GM19397 (cell line): ENCODE measurements around the gene DEGS2.

Experiments
- ATAC-seq: cut with Tn5 transposase; IDR thresholded peaks from one replicate; pipeline ENCODE4 v1.9.1; 2021; ENCODE audit warnings: mild to moderate bottlenecking, moderate library complexity; ENCODE audit not compliant: unreplicated experiment

Gene DEGS2

DNA sequence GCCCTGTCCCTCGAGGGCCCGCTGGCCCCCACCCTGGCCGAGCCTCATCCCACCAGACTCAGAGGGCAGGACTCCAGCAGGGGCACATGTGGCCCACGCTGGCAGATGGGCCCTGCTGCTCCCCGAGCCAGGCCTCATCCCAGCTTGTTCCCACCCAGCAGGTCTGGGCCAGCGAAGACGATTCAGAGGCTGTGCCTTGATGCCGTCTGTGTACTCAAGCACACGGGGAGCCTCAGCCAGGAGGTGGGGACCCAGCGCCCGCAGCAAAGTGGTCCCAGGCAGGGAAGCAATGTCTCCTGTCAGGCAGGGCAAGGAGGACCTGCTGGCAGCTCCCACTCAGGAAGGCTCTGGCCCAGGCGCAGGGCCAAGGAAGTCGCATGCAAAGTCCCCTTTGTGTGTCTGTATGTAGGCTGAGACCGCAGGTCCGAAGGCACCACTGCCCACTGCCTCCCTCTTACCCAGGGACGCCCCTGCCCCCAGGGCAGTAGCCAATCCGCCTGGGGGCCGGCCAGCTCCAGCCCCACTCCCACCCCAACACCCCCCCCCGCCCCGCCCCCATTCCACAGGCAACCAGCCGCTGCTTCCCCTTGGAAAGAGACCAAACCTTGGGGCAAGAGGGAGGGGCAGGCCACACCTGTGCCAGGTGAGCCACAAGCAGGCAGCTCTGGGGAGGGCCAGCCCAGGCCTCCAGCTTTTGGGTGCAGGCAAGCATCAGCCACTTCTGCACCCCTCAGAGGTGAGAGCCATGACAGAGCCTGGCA, 9.4 kb downstream of the DEGS2 start:
- no peak for ATAC-seq

DNA sequence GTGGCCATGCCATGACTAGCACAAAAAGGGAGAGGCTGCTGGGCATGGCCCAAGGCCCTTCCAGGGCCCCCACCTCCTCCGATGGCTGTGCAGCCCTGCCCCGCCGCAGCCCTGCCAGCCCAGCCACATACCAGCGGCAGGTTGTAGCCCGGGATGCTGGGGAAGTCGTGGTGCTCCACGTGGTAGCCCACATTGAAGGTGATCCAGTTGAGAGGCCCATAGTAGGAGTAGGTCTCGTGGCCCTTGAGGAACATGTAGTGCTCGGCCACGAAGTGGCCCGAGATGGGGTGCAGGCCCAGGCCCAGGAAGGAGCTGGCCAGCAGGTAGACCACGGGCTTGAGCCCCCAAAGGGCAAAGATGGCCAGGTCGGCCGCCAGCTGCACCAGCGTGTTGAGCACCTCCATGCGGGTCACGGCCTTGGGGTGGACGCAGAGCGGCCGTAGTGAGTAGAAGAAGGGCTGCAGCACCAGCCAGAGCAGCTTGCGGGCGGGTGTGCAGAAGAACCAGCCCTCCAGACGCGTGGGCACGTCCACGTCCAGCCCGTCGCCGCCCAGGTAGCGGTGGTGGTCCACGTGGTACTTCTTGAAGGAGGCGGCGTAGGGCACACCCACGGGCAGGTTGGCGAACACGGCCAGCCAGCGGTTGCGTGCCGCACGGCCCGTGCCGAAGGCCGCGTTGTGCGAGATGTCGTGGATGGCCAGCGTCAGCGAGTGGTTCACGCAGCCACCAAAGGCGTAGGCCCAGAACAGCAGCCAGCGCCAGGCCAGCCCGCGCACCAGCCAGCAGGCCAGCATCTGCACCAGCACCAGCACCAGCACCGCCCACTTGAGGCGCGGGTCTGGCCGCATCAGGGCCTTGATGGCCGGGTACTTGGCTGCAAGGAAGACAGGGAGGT, 10.4 kb downstream of the DEGS2 start:
- no peak for ATAC-seq

- no peak for ATAC-seq
Measured at GRCh38 chr14:100147691-100148464, 11.6 kb downstream of the DEGS2 start.

GRCh38 chr14:100147181-100147631, 12.2 kb downstream of the DEGS2 start:
- no peak for ATAC-seq

GRCh38 chr14:100146531-100147091, 12.8 kb downstream of the DEGS2 start:
- ATAC-seq, result no peak

DNA sequence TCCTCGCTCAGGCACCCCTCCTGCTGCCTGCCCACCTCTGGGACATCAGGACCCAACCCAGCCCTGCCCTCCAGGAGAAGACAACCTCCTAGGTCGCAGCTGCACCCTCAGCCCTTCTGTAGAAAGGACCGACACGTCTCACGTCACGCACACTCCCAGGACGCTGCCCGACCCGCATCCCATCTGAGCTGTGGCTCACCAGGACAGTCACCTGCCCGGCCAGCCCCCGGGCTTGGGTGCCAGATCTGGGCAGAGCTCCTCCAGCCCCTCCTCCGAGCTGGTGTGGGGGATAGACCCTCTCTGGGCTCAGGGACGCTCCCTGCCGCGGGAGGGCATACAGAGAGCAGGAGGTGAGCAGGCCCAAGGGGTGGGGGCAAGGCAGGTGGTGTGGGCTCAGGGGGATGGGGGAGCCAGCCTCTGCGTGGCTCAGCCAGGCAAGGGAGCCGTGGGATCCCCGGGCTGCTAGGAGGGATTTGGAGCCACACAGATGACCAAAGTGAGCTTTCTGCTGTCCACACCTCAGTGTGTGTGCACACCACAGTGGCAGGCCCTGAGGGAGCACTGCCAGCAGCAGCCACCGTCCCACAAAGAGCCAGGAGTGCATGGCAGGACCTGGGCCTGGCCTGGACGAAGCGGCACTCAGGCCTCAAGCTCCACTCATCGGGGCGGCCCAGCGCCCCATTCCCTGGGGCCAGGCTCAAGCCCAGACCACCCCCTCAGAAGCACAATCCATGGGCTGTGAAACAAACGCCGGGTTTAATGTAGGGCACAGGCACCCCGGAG, 13.6 kb downstream of the DEGS2 start:
- ATAC-seq, result no peak

- no peak for ATAC-seq
Measured at GRCh38 chr14:100144996-100145646, 14.3 kb downstream of the DEGS2 start.

GRCh38 chr14:100144645-100144995, 14.8 kb downstream of the DEGS2 start:
- no peak for ATAC-seq

GRCh38 chr14:100143934-100144333, 15.5 kb downstream of the DEGS2 start:
- ATAC-seq, result no peak

DNA sequence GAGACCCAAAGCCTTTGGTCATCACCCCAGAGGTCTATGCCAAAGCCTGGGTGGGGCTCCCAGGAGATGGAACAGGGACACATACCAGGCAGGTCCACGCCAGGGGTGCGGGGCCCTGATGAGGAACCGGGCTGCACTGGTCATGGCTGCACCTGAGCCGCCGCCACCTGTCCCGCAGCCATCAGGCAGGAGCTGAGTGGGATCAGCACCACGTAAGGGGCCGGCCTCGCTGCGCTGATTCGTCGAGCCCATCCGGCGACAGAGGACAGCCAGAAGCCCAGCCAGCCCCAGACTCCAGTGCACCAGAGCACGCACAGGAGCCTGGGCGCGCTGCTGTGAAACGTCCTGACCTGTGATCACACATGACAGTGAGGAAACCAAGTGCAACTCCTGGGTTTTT, 15.9 kb downstream of the DEGS2 start:
- ATAC-seq, result no peak

DNA sequence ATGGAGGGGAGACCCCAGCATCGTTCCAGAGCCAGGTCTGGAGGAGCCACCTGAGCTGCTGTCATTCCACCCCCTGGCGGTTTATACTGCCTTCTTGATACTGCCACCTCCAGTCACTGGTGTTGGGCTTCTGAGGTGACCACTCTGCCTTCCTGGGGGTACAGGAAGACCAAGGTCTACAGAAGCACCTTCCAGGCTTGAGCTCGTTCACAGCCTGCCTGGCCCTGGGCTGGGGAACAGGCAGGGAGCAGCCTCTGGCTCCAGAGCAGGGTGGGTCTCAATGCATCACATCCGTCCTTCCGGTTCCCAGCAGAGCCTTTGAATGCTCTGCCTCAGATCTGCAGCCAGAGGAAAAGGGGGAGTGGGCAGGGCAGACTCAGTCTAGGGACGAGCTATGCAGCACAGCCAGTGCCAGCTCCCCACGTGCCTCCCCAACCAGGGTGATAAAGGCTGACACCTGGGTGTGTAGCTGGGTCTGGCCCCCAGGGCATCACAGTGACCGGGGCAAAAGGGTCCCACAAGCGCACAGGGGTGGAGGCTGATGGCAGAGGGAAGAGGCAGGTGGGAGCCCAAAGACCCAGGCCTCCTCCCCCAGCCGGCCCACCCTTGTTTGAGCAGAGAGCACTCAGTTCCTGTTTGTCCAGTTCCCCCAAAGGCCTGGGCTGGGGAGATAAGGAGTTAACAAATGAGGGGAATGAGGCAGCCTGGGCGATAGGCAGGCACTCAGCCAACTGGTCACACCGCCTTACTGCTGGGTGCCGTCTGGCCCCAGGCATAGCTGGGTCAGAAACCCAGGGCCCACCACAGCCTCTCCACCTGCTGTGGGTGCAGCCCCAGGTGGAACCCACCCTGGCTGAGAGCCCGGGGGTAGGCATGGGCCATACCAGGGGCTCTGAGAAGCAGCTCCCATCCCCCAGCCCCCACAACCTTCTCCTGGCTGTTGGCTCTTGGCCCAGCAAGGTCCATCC, 17.1 kb downstream of the DEGS2 start:
- ATAC-seq, result no peak

- ATAC-seq, result no peak
Measured at GRCh38 chr14:100141098-100141497, 18.3 kb downstream of the DEGS2 start.

- ATAC-seq, result no peak
Measured at GRCh38 chr14:100140452-100141078, 18.9 kb downstream of the DEGS2 start.

GRCh38 chr14:100138955-100139354, 20.5 kb downstream of the DEGS2 start:
- ATAC-seq, result no peak

- ATAC-seq, result no peak
Measured at GRCh38 chr14:100138082-100138787, 21.2 kb downstream of the DEGS2 start.

DNA sequence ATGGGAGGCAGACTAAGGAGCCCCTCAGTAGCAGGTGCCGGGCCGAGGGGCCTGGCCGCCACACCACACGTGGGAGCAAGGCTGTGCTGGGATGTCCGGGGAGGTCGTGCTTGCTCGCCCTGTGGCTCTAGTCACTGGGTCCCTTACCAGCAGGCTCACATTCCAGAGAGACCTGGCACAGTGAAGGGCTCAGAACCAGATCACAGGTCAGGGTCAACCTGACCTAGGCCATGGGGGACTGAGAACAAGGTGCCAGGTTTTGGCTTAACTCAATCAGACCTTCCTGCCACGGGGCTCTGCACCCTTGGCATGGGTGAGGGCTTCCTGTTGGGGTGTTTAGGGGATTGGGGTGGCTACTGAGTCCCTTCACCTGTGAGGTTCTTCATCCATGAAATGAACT, 22.3 kb downstream of the DEGS2 start:
- no peak for ATAC-seq

DNA sequence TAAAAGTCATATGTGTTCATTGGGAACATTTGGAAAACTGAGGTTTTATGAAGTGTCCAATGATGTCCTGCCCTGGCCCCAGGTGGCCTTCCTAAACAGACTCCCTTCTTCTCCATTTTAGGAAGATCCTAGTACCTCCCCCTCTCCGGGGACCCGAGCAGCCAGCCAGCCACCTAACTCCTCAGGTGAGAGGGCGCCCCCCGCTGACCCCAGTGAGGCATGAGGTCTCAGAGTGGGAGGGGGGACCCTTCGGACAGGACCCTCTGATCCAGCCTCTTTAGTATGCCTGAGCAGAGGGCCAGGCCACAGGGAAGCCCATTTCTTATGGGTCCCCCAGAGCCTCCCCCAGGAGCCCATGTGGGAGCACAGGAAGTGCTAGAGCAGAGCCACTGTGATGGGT, 23.7 kb downstream of the DEGS2 start:
- ATAC-seq, result no peak

GRCh38 chr14:100135073-100135472, 24.4 kb downstream of the DEGS2 start:
- ATAC-seq, result no peak
